A204.1 (cell line): Measurements from ENCODE around the gene ISG20.
A peak's percentile ranks its signal among the peaks of the same experiment; 100 is the strongest.

Source experiments
- FAIRE-seq: peaks from 2 replicates; lab custom pipeline; 2012; peaks lifted over from hg19 to GRCh38; lab: Jason Lieb, UNC

The ISG20 gene

DNA sequence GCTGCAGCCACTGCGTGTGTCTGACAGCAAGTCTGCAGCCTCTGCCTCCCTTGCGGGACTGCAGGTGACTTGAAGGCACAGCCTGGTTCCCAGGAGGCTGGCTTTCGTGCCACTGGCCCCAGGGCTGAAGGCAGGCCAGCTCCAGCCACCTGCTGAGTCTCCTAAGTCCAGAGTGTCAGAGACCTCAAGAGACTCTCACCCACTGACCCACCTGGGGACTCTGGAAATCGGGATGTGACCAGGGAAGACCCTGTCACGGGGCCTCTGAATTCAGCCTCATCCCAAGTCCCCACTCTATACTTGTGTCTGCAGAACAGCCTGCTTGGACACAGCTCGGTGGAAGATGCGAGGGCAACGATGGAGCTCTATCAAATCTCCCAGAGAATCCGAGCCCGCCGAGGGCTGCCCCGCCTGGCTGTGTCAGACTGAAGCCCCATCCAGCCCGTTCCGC lies 16.3 kb downstream of the ISG20 start:
- no peak for FAIRE-seq

DNA sequence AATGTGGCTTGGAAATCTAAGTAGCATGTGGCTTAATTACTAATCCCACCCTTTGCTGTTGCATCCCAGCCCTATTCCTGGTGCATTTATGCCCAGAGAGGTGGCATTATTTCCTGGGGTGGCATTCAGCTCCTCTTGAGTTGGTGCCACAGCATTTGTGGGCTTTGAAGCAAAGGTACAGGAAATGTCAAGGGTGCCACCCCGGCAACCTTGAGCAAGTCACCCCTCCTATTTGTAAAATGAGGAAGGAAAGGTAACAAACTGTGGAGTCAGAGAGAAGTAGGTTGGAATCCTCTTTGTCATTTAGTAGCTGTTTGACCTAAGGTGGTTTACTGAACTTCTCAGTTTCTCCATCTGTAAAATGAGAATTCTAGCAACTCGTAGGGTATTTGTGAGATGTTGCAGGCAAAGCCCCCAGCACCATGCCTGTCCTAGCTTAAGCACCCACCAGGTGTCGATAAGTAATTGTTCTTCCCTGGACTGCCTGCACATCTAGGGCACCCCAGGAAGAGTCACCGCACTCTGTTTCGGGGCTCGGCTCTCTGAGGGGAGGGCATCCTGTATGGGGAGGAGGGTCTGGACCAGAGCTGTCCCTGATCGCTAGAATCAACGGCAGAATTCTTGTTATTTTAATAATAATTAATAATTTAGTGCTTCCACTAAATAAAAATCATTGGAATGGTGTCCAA lies 17.1 kb downstream of the ISG20 start:
- FAIRE-seq, result no peak

DNA sequence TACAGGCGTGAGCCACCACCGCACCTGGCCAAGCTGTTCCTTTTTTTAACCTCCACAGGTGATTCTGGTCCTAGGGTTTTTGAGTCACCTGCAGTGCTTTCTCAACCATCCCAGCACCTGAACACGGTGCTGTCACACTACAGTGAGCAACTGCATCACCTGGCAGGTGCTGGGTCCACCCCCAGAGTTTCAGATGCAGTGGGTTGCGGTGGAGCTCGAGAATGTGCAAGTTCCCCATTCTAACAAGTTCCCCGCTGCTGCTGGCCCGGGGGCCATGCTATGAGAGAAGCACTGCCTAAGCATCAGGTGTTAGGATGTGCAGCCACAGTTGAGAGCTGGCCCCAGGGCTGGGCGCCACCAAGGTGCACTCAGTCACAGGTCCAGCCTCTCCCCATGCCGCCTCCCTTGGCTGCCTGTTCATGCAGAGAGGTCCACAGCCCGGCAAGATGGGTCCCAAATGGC lies 18.0 kb downstream of the ISG20 start:
- no peak for FAIRE-seq

DNA sequence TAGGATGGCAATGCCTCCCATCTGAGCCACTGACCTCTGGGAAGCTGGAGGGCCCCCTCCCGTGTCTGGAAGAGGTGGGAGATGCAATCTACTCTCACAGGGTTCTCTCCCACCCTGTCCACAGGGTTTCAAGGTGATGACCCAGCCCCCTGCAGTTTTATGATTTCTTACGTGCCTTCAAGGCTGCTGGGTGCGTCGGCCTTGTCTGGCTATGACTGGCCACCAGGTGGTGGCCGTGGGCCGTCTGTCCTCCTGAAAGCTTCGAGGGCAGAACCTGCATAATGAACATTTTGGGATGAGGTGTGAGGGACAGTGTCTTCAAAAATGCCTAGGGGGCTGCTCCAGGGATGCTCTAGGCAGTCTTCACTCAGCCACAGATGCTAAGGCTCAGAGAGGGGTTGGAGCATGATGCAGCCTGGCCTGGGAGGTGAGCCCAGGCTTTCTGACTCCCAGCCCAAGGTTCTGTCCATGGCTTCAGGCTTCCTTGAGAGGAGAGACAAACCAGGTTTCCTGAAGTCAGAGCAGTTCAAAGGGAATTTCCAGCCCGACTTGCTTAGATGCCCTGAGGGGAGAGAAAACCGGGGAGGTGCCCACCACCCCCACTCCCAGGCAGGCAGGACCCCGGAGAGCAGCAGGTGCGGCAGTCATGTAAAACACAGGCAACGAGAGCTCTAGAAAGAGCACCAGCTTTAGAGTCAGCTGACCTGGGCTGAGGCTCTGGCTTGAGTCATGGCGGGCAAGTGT lies 18.7 kb downstream of the ISG20 start:
- FAIRE-seq, result no peak

DNA sequence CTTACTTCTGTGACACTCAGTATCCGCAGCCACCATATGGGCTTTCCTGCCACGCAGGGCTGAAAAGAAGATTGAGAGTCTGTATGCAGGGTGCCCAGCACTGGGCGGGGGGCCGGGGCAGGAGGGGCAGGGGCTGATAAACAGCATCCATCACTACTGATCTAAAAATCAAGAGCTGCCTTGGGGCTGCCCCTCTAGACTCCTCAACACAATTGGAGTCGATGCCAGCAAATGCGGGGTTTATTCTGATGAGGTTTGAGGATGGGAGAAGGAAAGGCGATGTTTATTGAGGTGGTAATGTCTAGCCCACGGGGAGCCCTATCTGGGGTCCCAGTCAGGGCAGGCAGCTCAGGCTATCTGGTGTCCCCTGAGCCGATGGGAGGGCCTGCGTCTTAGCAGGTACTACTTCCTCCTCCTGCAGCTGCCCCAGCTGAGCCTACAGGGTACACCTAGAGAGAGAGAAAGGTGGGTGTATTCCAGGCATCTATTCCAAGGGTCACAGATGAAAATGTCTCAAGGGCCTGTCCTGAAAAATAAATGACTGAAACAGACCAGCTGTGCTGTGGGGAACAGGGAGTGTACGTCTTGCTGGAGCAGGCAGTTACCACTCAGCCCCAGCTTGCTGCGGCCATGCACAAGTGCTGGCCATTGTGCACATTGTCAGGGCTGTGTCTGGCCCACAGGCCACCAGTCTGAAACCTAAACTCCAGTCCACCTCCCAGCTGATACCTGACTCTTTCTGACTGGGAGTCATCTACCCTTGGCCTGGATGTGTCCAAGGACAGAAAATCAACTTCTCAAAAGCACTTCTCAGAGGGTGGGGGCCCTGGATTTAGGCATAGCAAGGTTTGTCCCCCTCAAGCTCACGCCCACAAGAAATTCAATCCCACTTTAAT lies 19.5 kb downstream of the ISG20 start:
- no peak for FAIRE-seq

DNA sequence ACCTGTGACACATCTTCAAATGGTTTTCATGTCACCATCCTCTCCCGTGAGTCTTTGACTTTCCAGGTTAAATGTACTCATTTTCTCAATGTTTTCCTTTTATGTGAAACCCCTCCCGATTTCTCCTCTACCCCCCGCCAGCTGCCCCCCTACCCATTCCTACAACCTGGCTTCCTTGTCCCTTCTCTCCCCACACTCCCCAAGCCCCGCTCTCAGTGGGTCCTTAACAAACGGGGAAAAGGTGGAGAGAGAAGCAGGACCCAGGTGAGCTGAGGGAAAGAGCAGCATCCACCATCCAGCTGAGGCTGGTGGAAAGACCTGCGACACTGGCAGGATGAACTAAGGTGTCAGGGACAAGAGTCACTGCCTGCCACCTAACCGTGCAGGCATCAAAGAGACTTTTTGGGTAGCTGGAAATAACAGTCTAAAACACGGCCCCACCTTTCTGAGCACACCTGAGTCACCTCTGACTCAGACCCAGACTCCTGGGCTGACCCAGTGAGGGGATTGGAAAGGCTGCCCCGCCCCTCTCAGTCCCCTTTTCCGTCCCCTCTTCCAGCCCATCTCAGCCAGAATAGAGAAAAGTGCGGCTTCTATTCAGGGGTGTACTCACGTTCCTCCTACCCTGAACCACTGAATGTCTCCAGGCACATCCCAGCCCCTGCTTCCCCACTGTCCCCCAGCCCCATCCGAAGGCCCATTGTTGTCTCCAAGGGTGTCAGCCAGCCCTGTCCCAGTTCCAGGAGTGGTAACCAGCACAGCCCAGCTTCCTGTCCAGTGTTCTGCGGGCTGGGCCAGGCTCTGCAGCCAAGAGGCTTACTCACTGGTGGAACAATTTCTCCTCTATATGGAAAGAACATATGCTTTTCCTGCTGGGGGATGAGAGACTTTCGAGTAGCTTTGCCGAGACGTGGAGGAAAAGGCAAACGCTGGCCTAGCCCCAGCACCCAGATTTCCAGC lies 20.4 kb downstream of the ISG20 start:
- FAIRE-seq, result no peak

DNA sequence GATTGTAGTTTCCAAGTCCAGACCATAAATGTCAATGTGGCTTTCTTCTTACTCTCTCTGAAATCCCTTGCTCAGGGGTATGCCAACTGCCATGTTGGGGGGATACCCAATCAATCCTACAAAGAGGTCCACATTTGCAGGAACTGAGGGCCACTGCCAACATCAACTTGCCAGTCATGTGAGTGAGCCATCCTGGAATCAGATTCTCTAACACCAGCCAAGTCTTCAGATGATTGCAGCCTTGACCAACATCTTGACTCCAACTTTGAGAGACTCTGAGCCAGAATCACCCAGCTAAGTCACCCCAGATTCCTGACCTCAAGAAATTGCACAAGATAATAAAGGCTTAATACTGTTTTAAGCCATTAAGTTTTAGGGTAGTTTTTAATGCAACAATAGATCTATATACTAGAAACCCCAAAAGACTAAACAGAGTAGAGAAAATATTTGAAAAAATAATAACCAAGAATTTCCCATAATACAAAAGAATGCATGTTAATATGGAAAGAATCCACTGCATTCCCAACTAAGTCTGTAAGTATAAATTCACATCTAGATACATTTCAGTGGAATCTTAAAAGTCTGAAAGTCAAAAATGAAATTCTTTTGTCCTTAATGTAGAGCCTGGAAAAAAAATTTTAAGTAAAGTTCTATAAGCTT lies 22.4 kb downstream of the ISG20 start:
- FAIRE-seq, result peak; percentile 14

DNA sequence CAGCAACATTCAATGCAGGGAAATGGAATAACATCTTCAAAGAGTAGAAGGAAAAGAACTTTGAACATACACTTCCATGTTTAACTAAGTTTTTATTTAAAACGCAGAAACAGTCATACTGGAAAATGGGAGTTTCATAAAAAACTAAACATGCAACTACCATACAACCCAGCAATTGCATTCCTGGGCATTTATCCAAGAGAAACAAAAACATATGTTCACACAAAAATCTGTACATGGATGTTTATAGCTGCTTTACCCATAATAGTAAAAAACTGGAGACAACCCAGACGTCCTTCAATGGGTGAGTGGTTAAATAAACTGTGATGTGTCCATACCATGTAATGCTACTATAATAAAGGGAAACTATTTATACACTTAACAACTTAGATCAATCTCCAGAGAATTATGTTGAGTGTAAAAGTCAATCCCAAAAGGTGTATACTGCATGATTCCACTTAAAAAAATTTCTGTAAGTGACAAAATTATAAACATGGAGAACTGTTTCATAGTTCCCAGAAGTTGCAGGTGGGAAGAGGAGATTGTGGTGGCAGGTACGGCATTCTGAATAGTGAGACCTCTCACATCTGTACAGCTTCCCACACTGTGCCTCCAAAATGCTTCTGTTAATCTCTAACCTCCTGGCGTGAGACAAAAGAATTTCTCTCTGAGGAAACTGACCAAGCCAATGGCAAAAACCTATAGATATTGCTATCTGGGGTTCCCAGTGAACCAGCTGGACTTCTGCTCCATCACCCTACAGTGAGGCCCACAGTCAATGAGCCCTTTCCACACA lies 23.1 kb downstream of the ISG20 start:
- FAIRE-seq, result no peak

DNA sequence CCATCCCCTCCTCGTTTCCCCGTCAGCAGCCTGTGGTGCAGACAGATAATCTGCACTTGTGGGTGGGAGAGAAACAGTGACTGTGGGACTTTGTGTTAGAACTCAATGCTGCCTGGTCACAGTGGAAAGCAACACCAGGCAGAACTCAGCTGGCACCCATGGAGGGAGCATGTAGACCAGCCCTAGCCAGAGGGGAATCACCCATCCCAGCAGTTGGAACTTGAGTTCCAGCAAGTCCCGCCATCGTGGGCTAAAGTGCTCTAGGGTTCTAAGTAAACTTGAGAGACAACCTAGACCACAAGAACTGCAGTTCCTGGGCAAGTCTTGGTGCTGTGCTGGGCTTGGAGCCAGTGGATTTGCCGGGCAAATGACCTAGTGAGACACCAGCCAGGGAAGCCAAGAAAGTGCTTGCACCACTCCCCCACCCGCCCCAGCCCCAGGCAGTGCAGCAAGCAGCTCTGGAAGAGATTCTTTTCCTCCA lies 24.4 kb downstream of the ISG20 start:
- no peak for FAIRE-seq

DNA sequence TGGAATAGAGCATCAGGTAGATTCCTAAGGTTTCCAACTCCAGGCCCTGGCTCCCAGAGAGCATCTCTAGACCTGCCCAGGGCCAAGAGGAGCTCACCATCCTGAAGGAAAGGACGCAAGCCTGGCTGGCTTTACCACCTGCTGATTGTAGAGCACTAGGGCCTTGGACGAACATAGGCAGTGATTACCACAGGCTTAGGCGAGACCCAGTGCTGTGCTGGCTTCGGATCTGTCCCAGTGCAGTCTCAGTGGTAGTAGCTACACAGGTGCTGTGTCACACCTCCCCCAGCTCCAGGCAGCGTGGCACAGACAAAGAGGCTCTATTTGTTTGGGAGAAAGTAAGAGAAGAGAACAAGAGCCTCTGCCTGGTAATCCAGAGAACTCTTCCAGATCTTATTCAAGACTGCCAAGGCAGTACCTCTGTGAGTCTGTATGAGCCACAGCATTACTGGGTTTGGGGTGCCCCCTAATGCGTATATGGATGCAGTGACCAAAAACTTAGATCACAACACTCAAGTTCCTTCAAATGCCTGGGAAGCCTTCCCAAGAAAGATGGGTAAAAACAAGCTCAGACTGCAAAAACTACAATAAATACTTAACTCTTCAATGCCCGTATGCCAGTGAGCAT lies 25.4 kb downstream of the ISG20 start:
- FAIRE-seq, result no peak

DNA sequence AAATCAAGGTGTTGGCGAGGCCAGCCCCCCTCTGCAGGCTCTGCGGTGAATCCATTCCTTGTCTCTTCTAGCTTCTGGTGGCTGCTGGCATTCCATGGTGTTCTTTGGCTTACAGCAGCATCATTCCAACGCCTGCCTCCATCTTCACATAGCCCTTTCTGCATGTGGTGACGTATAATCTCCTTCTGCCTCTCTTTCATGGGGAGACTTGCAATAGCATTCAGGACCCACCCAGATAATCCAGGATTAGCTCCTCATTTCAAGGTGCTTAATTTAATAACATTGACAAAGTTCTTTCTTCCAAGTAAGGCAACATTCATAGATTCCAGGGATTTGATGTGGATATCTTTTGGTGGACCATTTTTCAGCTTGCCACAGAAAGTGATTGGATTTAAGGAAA lies 35.8 kb downstream of the ISG20 start:
- no peak for FAIRE-seq

DNA sequence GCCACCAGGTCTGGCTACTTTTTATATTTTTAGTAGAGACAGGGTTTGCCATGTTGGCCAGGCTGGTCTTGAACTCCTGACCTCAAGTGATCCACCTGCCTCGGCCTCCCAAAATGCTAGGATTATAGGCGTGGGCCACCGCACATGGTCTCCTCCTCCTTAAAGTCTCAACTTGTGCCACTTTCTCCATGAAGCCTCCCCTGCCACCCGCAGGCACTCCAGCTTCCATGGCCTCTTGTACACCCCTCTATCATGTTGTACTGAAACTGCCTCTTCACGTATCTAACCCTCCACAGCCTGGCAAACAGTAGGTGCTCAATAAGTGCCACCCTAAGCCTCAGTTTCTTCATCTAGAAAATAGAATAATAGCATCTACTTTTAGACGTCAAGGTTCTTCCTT lies 39.9 kb downstream of the ISG20 start:
- no peak for FAIRE-seq

DNA sequence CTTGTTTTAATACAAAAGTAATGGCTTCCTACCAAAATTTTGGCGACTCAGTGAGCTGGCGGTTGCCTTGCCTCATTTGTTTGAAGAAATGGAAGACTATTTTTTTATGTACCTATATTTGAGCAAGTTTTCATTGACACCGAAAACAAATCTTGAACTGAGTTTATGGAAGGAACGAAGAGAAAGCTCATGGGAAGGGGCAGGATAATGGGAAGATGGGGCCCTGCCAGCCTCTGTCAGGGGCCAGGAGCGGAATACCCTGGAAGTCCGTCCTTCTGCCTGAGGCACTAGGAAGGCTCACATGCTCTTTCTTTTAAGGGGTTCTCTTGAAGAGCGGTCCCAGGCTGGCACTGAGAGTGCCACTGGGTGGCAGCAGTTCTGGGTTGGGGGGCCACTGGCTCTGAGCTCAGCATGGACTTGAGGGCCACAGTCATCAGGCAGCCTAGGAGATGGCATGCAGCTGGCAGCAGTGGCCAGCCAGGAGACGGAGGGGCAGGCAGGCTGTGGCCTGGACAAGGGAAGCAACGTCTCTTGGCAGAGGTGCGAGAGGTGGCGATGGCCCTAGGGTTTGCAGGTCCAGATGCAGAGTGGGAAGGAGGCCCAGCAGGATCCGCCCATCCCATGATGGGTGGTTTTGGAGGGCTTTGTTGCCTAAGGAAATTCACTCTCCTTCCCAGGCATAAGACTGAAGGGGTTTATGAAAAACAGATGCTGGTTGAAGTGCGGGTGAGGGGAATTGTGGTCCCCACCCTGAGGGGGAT lies 41.6 kb downstream of the ISG20 start:
- no peak for FAIRE-seq

DNA sequence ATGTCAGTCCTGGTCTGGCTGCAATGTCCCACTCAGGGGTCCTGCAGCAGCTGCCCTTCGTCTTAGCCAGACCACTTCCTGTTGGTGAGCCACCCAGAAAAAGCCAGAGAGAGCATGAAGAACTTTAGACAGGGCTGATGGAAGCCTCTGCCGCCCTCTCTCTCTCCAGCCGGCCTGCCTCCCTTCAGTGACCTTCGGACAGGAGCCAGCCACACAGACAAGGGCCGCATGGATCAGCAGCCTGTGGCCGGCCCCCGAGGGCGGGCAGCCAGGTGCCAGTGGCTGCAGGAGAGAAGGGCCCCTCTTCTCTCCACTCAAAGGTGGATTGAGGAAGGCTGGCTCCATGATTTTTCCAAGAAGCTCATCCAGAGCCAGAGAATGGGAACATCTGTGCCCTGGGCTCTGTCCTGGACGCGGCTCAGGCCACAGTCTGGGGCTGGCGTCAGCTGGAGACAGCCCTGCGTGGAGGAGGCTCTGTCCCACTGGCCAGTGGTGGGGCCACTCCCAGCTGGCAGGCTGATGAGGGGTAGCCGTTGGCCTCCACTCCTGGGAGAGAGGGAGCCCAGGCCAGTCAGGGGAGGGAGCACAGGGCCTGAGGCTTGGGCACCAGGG lies 42.9 kb downstream of the ISG20 start:
- no peak for FAIRE-seq

DNA sequence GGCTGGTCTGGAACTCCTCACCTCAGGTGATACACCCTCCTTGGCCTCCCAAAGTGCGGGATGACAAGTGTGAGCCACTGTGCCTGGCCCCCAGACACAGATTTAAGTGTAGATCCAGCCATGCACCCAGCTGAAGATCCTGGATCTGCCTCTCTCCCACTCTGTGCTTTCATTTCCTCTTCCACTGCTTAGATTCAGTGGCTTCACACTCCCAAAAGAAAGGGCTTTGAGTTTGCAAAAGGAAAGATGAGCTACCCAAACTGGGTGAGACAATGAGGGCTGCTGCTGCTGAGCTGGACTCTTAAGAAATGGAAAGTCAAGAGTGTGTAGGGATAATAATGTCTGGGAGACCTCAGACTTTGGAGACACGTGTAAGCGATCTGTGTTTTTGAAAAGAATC lies 45.5 kb downstream of the ISG20 start:
- no peak for FAIRE-seq

DNA sequence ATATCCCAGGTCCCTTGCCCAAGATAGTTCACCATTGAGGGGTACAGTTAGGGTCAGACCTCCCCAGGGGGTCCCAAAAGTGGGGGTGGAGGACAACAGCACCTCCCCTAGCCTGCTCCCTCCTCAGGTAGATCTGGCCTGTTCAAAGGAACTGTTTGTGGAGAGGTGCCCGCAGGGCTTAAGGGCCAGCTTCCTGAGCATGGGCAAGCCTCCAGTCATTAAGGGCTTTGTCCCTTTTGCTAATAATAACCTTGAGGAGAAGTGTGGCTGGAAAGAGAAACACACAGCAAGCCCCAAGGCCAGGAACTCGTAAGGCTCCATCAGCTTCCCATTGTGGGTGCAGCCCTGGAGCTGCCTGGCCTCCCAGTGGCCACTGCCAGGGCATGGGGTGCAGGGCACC lies 47.4 kb downstream of the ISG20 start:
- FAIRE-seq, result no peak

DNA sequence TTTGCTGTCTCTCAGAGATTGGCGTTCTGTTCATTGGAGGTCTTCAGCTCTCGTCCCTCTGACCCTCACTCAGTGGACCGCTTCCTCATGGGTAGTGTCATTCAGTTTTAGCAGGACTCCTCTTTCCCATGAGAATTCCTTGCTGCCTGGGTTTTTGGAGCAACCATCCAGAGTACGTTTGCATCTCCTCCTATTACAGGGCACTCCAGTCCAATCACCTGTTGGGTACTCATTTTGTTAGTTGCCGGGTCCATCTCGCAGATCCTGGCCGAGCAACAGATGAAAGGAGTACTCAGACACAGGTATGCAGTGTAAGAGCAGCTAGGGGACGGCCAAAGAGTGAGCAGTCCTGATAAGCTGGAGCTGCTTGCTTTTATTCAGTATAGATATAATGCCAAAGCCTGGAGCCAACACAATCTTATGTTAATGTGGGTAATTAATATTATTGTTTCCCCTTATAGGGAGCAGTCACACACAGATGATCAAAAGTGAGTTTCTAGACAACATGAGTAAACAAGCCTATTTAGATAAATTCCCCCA lies 49.6 kb downstream of the ISG20 start:
- FAIRE-seq, result no peak

DNA sequence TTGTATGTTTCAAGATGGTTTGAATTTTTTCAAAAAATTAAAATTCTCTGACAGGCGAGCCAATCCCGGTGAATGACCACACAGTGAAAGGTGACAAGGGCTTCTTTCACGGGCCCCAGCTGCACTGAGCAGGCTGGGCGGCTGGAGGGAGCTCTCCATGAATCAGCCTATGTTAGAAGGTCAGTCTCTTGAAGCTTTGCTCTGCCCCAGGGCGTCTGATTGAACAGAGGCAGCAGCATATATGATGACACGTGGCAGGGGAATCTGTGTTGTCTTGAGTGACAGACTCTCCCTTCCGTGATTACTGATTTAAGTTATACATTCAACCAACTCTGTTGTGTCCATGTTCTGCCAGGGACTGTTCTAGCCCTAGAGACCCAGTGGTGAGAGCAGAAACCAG lies 51.5 kb downstream of the ISG20 start:
- FAIRE-seq, result no peak
